Suprapubic skin (tissue), 4 donors: ENCODE measurements around the gene CASTOR1.

ENCODE experiments used
- CTCF ChIP-seq, 2 donors: fragments of 200-600 bp in 1 of 2; fragments of 450-650 bp in 1 of 2; sonication (generic) in 1 of 2; IDR thresholded peaks; one replicate each; pipeline ENCODE4 v1.5.1; 2016 to 2019; ENCODE audit warnings: antibody characterized with exemption in 2 of 2, mild to moderate bottlenecking in 1 of 2, moderate library complexity in 1 of 2
- POLR2A ChIP-seq, 2 donors: fragments of 450-650 bp; IDR thresholded peaks; one replicate each; pipeline ENCODE4 v1.6.1; 2017; ENCODE audit warnings: antibody characterized with exemption in 2 of 2, mild to moderate bottlenecking in 2 of 2, moderate library complexity in 2 of 2
- POLR2AphosphoS5 ChIP-seq, 3 donors: sonication (generic); formaldehyde crosslinking; IDR thresholded peaks; one replicate each; pipeline ENCODE4 v1.6.1; 2017; ENCODE audit warnings: antibody characterized with exemption in 3 of 3

GRCh38 chr22:30315962-30316576 lies 26.8 kb upstream of the CASTOR1 start:
- no peak for TF ChIP-seq POLR2A (IDR thresholded peaks at IDR 0.05)
- TF ChIP-seq CTCF (IDR thresholded peaks at IDR 0.05): no peak
- TF ChIP-seq POLR2AphosphoS5 (IDR thresholded peaks at IDR 0.05): no peak
